ENCODE data around the gene DIDO1.

DNA sequence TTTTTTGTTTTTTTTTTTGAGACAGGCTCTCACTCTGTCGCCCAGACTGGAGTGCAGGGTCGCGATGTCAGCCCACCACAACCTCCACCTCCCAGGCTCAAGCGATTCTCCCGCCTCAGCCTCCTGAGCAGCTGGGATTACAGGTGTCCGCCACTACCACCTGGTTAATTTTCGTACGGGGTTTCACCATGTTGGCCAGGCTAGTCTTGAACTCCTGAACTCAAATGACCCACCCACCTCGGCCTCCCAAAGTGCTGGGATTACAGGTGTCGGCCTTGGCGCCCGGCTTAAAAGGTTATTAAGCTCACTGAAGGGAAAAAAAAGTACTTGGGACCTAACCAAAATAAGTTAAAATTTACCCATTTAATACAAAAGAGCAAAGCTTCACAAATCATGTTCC lies 66.6 kb downstream of the DIDO1 start:
- TF ChIP-seq, protein P1, sequence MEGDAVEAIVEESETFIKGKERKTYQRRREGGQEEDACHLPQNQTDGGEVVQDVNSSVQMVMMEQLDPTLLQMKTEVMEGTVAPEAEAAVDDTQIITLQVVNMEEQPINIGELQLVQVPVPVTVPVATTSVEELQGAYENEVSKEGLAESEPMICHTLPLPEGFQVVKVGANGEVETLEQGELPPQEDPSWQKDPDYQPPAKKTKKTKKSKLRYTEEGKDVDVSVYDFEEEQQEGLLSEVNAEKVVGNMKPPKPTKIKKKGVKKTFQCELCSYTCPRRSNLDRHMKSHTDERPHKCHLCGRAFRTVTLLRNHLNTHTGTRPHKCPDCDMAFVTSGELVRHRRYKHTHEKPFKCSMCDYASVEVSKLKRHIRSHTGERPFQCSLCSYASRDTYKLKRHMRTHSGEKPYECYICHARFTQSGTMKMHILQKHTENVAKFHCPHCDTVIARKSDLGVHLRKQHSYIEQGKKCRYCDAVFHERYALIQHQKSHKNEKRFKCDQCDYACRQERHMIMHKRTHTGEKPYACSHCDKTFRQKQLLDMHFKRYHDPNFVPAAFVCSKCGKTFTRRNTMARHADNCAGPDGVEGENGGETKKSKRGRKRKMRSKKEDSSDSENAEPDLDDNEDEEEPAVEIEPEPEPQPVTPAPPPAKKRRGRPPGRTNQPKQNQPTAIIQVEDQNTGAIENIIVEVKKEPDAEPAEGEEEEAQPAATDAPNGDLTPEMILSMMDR (IDR thresholded peaks at IDR 0.05): no peak
- no peak for TF ChIP-seq POLR2A (IDR thresholded peaks at IDR 0.05)

Measured in vagina (tissue), 2 donors.